22Rv1 (cell line): ENCODE measurements around the gene FRS2.
A peak's percentile ranks its signal among the peaks of the same experiment; 100 is the strongest.

Source experiments
- ZFX ChIP-seq: fragments of 450-650 bp; IDR thresholded peaks from 2 replicates; pipeline ENCODE4 v1.6.1; 2017; ENCODE audit warnings: antibody characterized with exemption, borderline replicate concordance
- TF ChIP-seq, protein P1 (sequence below): fragments of 450-650 bp; IDR thresholded peaks from 2 replicates; pipeline ENCODE4 v1.5.1; 2017; ENCODE audit warnings: mild to moderate bottlenecking

DNA sequence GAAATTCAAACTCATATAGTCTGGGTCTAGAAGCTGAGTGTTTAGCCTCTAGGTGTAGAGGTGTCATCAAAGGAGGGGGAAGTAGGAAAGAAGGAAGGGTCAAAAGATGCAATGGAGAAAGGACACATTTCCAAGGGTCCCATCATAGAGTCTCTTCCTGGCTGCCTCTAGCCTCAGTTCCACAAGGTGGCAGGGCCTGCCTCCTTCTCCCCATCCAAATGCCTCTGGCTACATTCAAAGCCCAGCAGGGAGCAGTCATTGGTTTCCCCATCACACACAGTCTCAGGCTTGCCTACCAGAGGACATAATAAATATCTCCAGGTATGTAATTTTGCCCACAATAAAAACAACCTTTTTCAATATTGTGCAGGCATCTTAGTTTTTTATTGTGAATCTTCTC is 113.0 kb downstream of the FRS2 start:
- TF ChIP-seq, protein P1, sequence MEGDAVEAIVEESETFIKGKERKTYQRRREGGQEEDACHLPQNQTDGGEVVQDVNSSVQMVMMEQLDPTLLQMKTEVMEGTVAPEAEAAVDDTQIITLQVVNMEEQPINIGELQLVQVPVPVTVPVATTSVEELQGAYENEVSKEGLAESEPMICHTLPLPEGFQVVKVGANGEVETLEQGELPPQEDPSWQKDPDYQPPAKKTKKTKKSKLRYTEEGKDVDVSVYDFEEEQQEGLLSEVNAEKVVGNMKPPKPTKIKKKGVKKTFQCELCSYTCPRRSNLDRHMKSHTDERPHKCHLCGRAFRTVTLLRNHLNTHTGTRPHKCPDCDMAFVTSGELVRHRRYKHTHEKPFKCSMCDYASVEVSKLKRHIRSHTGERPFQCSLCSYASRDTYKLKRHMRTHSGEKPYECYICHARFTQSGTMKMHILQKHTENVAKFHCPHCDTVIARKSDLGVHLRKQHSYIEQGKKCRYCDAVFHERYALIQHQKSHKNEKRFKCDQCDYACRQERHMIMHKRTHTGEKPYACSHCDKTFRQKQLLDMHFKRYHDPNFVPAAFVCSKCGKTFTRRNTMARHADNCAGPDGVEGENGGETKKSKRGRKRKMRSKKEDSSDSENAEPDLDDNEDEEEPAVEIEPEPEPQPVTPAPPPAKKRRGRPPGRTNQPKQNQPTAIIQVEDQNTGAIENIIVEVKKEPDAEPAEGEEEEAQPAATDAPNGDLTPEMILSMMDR = peak; percentile 17; the same call in 1 of the 2 replicates
- TF ChIP-seq ZFX = no peak
